Lung microvascular endothelial cell (primary cell): ENCODE results near the gene COG7. TPM values are rescaled to one million over a fixed set of nuclear protein-coding genes. Genes with fewer than 3 reads are reported as not detected.
"Not testable (repeated sequence)": the region's sequence is repeated elsewhere in the genome, so short reads cannot be mapped to it uniquely, and the experiment has no call there.

ENCODE experiments used
- DNase-seq, 2 donors: peaks; one replicate each; pipeline versions ENCODE4 v3.0.0 to v3.0.0-alpha.2; 2010; ENCODE audit warnings: low read depth in 2 of 2
- total RNA-seq: library from RNA; depleted of rRNA; stranded (reverse); fragments of >200 nt; gene quantifications from 2 replicates; pipeline ENCODE4 v1.2.1, GENCODE V29; 2014

The COG7 gene
- total RNA-seq, 1 donor from 2014 or later, result 10.9 TPM

DNA sequence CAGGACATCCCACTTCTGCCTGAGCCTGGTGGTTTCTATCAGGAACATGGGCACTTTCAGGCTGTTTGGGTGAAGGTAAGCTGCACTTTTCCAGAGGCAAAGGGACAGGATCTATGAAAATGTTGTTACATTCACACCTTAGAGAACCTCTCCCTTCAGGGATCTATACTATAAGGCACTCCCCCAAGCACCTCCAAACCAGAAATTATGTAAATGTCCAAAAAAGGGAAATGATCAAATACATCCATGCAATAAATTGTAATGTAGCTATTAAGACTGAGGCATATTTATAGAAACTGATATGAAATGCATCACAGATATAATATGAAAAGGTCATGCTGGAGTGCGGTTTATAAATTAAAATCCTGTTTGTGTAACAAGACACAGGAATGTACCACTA is 23.3 kb upstream of the COG7 start:
- no peak for DNase-seq

DNA sequence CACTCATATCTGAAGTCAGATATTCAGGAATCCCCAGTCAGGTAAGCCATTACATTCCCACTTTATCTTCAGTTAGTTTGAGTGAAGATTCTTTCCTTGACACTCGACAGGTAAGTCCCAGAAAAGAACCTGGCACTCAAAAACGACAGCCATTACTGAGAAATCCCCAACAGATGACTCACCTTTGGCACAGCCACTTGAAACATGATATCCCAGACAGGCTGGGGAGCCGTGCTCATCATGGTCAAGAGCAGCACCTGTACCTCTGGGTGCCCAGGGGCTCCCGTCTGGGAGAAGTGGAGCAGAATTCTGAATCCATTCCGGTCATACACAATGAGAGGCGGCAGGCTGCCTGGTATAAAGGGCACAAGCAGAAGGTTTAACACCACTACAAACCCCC is 16.8 kb upstream of the COG7 start:
- DNase-seq, result no peak

GRCh38 chr16:23466162-23466885 is 13.3 kb upstream of the COG7 start:
- peak in 1 of 2 donors; percentile 76 for DNase-seq

DNA sequence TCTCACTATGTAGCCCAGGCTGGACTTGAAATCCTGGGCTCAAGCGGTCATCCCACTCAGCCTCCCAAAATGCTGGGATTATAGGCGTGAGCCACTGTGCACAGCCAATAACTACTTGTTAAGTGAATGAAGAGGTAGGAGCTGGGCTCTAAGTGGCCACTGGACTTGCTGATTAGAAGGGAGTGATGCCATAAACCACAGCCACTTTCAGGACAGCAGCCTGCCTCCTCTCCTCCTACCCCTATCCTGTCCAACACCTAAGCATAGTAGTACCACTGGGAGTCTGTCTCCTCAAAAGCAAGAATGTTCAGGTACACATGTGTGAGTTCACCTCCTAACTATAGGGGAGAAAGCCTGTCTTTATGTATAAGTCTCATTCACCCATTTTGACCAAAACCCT is 12.2 kb upstream of the COG7 start:
- no peak for DNase-seq

DNA sequence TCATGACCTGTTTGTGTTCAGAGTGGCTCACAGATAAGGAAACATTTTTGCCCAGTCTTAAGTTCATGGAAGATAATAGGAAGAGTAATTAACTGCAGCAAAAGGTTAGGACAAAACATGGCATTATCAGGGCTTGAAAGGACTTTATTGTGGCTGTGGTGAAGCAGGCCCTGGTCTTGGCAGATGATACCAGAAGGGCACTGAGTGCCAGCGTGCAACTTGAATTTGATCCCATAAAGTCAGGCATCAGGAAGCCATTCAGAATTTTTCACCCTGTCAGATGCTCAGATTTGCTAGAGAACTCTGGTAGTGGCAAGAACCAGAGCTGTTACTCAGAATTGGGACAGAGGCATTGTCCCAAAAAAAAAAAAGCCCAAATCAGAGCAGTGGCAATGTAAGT is 11.2 kb upstream of the COG7 start:
- DNase-seq, result no peak

- DNase-seq, result peak; percentile 57 to 73
Measured at GRCh38 chr16:23462994-23463393, 10.0 kb upstream of the COG7 start.

- DNase-seq, result no peak
Measured at GRCh38 chr16:23453338-23454052, 506 bp upstream of the COG7 start.

- DNase-seq, result no peak
Measured at GRCh38 chr16:23452221-23452571, 793 bp downstream of the COG7 start.

DNA sequence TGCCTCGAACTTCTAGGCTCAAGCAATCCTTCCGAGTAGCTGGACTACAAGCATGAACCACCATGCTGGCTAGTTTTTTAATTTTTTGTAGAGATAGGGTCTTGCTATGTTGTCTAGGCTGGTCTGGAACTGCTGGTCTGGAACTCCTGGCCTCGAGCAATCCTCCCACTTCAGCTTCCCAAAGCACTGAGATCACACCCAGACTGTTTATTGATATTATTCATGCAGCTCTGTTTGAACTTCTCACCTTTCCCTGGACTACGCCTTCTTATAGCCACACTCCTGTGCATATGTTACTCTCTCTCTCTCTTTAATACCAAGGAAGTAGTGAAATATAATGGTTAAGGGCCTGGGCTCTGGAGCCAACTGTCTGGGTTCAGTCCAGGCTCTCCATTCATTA is 4.6 kb downstream of the COG7 start:
- peak in 1 of 2 donors; percentile 34 for DNase-seq

GRCh38 chr16:23437542-23437941 is 15.4 kb downstream of the COG7 start:
- DNase-seq, result not testable (repeated sequence)

DNA sequence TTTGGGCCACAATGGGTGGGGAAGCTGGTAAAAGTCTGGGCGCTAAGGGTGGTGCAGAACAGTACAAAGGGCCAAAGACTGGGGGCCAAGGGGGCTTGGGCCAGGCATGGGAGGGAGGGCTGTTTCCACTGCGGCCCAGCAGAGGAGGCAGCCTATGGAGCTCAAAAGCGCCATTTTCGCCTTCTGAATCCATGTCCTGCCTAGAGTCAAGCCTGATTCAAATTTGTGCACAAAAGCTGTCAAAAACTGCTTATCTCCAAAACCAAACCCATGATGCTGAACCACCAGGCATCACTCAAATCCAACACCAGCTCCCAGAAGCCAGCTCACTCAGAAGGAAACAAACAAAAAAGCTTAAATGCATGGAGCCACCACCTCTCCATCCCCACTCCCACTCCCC is 16.0 kb downstream of the COG7 start:
- no peak for DNase-seq

DNA sequence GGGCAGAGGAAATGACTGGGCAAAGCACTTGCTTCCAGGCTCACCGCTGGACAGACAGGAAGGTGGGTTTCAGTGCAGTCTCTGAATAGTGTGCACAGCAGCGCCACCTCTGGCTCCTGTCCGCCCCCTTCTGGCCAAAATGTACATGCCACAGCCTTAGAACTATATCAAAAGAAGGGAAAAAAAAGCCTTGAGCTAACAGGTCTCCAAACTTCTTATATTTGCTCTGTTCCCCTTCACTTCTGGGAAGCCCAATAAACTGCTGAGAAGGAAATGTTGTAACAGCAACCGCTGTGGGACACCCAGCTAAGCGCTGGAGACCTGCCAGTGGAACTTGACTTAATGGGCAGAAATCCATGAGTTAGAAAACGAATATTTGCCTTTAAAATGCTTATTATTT is 17.5 kb downstream of the COG7 start:
- peak; percentile 81 to 83 for DNase-seq

GRCh38 chr16:23434380-23434779 is 18.6 kb downstream of the COG7 start:
- DNase-seq, result peak; percentile 84 to 90

- peak in 1 of 2 donors; percentile 62 for DNase-seq
Measured at GRCh38 chr16:23433261-23433920, 19.6 kb downstream of the COG7 start.

GRCh38 chr16:23432176-23433128 is 20.5 kb downstream of the COG7 start:
- DNase-seq, result no peak

GRCh38 chr16:23428351-23428750 is 24.6 kb downstream of the COG7 start:
- DNase-seq, result peak in 1 of 2 donors; percentile 24

GRCh38 chr16:23424292-23424958 is 28.6 kb downstream of the COG7 start:
- DNase-seq, result peak; percentile 8 to 63

DNA sequence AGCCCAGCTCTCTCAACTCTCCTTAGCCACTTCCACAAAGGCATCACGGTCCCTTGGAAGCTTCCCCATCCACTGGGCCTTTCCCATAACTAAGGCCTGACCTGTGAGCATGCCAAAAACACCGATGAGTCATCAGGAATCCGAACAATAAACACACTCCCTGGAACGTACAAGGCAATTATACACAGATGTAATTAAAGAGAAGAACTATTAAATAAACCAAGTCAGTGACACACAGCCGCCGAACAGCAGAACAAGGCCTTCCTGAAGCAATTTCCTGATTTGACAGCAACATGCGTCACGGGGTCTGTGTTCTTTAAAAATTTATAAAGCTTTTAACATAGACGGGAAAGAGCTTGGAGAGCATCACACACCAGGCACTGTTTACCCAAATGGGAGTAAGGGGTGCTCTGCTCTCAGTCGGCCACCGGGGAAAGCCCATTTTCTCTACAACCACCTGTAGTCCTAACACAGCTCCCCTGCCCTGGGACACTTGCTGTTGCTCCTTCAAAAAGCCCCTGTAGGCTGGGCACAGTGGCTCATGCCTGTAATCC is 29.4 kb downstream of the COG7 start:
- DNase-seq, result peak; percentile 98 to 99

GRCh38 chr16:23420011-23420410 is 33.0 kb downstream of the COG7 start:
- no peak for DNase-seq

DNA sequence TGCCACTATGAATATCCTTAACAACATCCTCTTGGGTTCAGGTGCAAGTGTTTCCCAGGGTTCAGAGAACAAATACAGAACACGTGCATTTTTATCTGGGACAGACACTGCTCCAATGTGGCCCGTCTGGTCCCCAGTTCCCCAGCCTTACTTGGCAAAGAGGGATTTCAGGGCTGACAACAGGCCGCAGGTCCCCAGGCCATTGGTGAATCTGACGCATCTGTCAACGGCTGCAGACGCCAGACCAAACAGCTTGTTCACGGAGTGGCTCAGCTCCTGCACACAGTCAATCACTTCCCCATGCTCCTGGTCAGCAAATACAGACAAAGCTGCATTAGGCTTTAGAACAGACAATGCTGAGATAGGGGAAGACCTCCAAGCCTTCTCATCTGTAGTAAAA is 36.2 kb downstream of the COG7 start:
- no peak for DNase-seq

GRCh38 chr16:23414731-23415130 is 38.3 kb downstream of the COG7 start:
- DNase-seq, result no peak
